CD8-positive, alpha-beta memory T cell (primary cell): Measurements from ENCODE around the gene N4BP2L2. TPM values are rescaled to one million over a fixed set of nuclear protein-coding genes. Genes with fewer than 3 reads are reported as not detected.
A peak's percentile ranks its signal among the peaks of the same experiment; 100 is the strongest.

Experiments used
- CTCF ChIA-PET: fragments of 350-600 bp; sonication (Branson Sonifier 250); formaldehyde crosslinking; loops from one replicate; lab custom pipeline; 2021; ENCODE audit warnings: antibody characterized with exemption; lab: Charles Lee
- POLR2A ChIA-PET: fragments of 350-600 bp; sonication (Branson Sonifier 250); formaldehyde crosslinking; loops from one replicate; lab custom pipeline; 2021; ENCODE audit warnings: antibody characterized with exemption; lab: Charles Lee
- DNase-seq, 5 donors: peaks; one replicate each; pipeline versions ENCODE4 v3.0.0 to v3.0.0-alpha.2; 2020 to 2022; ENCODE audit warnings: mixed read lengths in 1 of 5
- H3K27ac ChIP-seq: one replicate; pipeline ENCODE4 v1.7.0; 2013; ENCODE audit warnings: low read depth, mild to moderate bottlenecking, low read length, moderate library complexity
- H3K27me3 ChIP-seq: 2 replicates; pipeline ENCODE4 v1.7.0; 2013; ENCODE audit warnings: low read length, mild to moderate bottlenecking; ENCODE audit not compliant: insufficient read depth, poor library complexity, severe bottlenecking
- H3K36me3 ChIP-seq: 2 replicates; pipeline ENCODE4 v1.7.0; 2013; ENCODE audit warnings: mild to moderate bottlenecking, low read length, moderate library complexity; ENCODE audit not compliant: insufficient read depth
- H3K4me1 ChIP-seq: 2 replicates; pipeline ENCODE4 v1.7.0; 2013; ENCODE audit warnings: mild to moderate bottlenecking, low read length, moderate library complexity; ENCODE audit not compliant: insufficient read depth
- H3K4me3 ChIP-seq: 2 replicates; pipeline ENCODE4 v1.7.0; 2013; ENCODE audit warnings: mild to moderate bottlenecking, low read length
- H3K9me3 ChIP-seq: 2 replicates; pipeline ENCODE4 v1.7.0; 2013; ENCODE audit warnings: mild to moderate bottlenecking, low read length
- H3K27ac Mint-ChIP-seq, 8 donors: one replicate each; pipeline ENCODE4 v1.8.0; 2020 to 2021; ENCODE audit warnings: mixed read lengths in 8 of 8, mild to moderate bottlenecking in 6 of 8, inconsistent platforms in 3 of 8, moderate library complexity in 3 of 8
- H3K27me3 Mint-ChIP-seq, 2 donors: one replicate each; pipeline ENCODE4 v1.8.0; 2020 to 2021; ENCODE audit warnings: mixed read lengths in 2 of 2, mild to moderate bottlenecking in 1 of 2, moderate library complexity in 1 of 2
- H3K36me3 Mint-ChIP-seq, 3 donors: one replicate each; pipeline ENCODE4 v1.8.0; 2020 to 2021; ENCODE audit warnings: mixed read lengths in 3 of 3, inconsistent platforms in 1 of 3, mild to moderate bottlenecking in 1 of 3
- H3K4me1 Mint-ChIP-seq, 3 donors: one replicate each; pipeline ENCODE4 v1.8.0; 2020 to 2021; ENCODE audit warnings: mixed read lengths in 3 of 3, inconsistent platforms in 1 of 3, mild to moderate bottlenecking in 1 of 3
- H3K4me3 Mint-ChIP-seq, 7 donors: one replicate each; pipeline ENCODE4 v1.8.0; 2020 to 2021; ENCODE audit warnings: mixed read lengths in 7 of 7, mild to moderate bottlenecking in 6 of 7, moderate library complexity in 4 of 7, inconsistent platforms in 2 of 7
- H3K9me3 Mint-ChIP-seq, 5 donors: one replicate each; pipeline ENCODE4 v1.8.0; 2020 to 2022; ENCODE audit warnings: mixed read lengths in 5 of 5, mild to moderate bottlenecking in 3 of 5, moderate library complexity in 2 of 5, inconsistent platforms in 1 of 5
- polyA plus RNA-seq: library from polyadenylated mRNA; unstranded; fragments of 300-500 nt; fragmentation: Illumina TruSeq; gene quantifications from one replicate; pipeline ENCODE4 v1.2.3, GENCODE V29; 2021
- total RNA-seq, 2 experiments: library from RNA; stranded (reverse); gene quantifications; one replicate each; pipeline ENCODE4 v1.2.3, GENCODE V29; 2021

Gene N4BP2L2
- total and polyA plus RNA-seq, 3 experiments from 2014 or later, result 77.7 to 132 (median 78.3) TPM

DNA sequence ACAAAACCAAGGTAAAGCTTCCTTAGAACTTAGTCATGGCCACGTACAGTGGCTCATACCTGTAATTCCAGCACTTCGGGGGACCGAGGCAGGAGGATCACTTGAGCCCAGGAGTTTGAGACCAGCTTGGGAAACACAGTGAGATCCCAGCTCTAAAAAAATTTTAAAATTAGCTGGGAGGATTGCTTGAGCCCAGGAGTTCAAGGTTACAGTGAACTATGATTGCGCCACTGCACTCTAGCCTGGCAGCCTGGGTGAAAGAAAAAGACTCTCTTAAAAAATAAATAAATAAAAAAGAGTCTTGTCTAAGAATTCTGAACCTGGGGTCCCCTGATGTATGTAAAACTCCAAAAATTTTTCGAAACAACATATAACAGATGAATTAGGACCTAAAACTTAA, 34.9 kb downstream of the N4BP2L2 start:
- peaks cover 0 to 11% (median 4%) of the 10 kb centered on the region in 3 donors for H3K36me3 Mint-ChIP-seq
- no peaks in the 10 kb centered on the region for H3K27me3 ChIP-seq
- no peaks in the 10 kb centered on the region for H3K4me1 ChIP-seq
- H3K27ac ChIP-seq, result no peak overlapping the region
- no peaks in the 10 kb centered on the region for H3K9me3 Mint-ChIP-seq
- ChIA-PET CTCF (no interaction called here), POLR2A (no interaction called here)
- H3K27ac Mint-ChIP-seq, result peak overlapping the region in 1 of 8 donors; percentile 28
- H3K4me3 ChIP-seq, result no peak overlapping the region
- H3K4me1 Mint-ChIP-seq, result peaks cover 25 to 29% (median 27%) of the 10 kb centered on the region in 3 donors
- peaks cover 0 to 1% of the 10 kb centered on the region in 2 donors for H3K27me3 Mint-ChIP-seq
- H3K4me3 Mint-ChIP-seq, result no peak overlapping the region
- H3K9me3 ChIP-seq, result no peaks in the 10 kb centered on the region
- no peak for DNase-seq
- no peaks in the 10 kb centered on the region for H3K36me3 ChIP-seq

- POLR2A ChIA-PET, result no interaction called here
- CTCF ChIA-PET, result no interaction called here
- Histone ChIP-seq H3K36me3 (no peaks in the 10 kb centered on the region), H3K4me3 (no peak overlapping the region), H3K27ac (no peak overlapping the region), H3K9me3 (no peaks in the 10 kb centered on the region), H3K27me3 (no peaks in the 10 kb centered on the region), H3K4me1 (peaks cover 5% of the 10 kb centered on the region)
- peaks cover 0 to 1% of the 10 kb centered on the region in 2 donors for H3K27me3 Mint-ChIP-seq
- H3K4me3 Mint-ChIP-seq, result no peak overlapping the region
- H3K9me3 Mint-ChIP-seq, result no peaks in the 10 kb centered on the region
- DNase-seq, result no peak
- H3K27ac Mint-ChIP-seq, result no peak overlapping the region
- peaks cover 0 to 10% (median 4%) of the 10 kb centered on the region in 3 donors for H3K36me3 Mint-ChIP-seq
- peaks cover 34 to 46% (median 44%) of the 10 kb centered on the region in 3 donors for H3K4me1 Mint-ChIP-seq
These were observed 37.5 kb downstream of the N4BP2L2 start for GRCh38 chr13:32501064-32501463.

GRCh38 chr13:32499538-32500210, 38.9 kb downstream of the N4BP2L2 start:
- H3K4me1 Mint-ChIP-seq, result peaks cover 27 to 41% (median 40%) of the 10 kb centered on the region in 3 donors
- DNase-seq, result no peak
- ChIA-PET CTCF (no interaction called here), POLR2A (interaction anchor here (0.7 to 1.2 kb wide), 2 partner anchors 14 to 884 kb away, joined by 4 to 5 read pairs; no protein-coding TSS in a partner anchor)
- H3K27me3 Mint-ChIP-seq, result no peaks in the 10 kb centered on the region
- H3K36me3 ChIP-seq, result no peaks in the 10 kb centered on the region
- H3K27ac ChIP-seq, result no peak overlapping the region
- H3K9me3 ChIP-seq, result no peaks in the 10 kb centered on the region
- H3K36me3 Mint-ChIP-seq, result peaks cover 0 to 4% (median 1%) of the 10 kb centered on the region in 3 donors
- H3K4me1 ChIP-seq, result peaks cover 5% of the 10 kb centered on the region
- H3K27me3 ChIP-seq, result no peaks in the 10 kb centered on the region
- peak overlapping the region in 2 of 8 donors; percentile 18 to 73 for H3K27ac Mint-ChIP-seq
- no peaks in the 10 kb centered on the region for H3K9me3 Mint-ChIP-seq
- H3K4me3 Mint-ChIP-seq, result no peak overlapping the region
- no peak overlapping the region for H3K4me3 ChIP-seq

DNA sequence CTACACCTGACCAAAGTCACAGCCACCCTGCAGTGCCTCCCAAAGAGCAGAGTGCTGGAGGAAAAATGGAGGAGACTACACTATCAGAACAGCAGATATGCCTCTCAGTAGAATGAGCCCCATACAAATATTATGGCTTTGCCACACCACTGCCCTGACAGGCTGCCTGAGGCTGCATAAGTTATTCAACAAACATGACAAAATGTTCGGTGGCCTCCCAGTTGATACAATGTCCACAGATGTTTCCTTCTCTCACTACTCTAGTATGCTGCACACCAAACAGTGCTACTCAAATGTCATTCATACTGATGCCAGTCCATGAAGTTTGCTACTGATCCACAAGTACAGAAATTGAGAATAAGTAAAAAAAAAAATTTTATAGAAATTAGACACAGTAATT, 41.0 kb downstream of the N4BP2L2 start:
- Mint-ChIP-seq H3K4me3 (no peak overlapping the region), H3K36me3 (peaks cover 0 to 4% (median 1%) of the 10 kb centered on the region in 3 donors), H3K27me3 (no peaks in the 10 kb centered on the region), H3K4me1 (peaks cover 25 to 37% (median 35%) of the 10 kb centered on the region in 3 donors), H3K9me3 (no peaks in the 10 kb centered on the region), H3K27ac (no peak overlapping the region)
- DNase-seq, result no peak
- POLR2A ChIA-PET, result no interaction called here
- H3K27ac ChIP-seq, result no peak overlapping the region
- peaks cover 5% of the 10 kb centered on the region for H3K4me1 ChIP-seq
- no peak overlapping the region for H3K4me3 ChIP-seq
- H3K36me3 ChIP-seq, result no peaks in the 10 kb centered on the region
- H3K27me3 ChIP-seq, result no peaks in the 10 kb centered on the region
- CTCF ChIA-PET, result interaction anchor here (1.4 to 1.6 kb wide), 2 partner anchors 8 to 22 kb away, joined by 3 to 4 read pairs; no protein-coding TSS in a partner anchor
- H3K9me3 ChIP-seq, result no peaks in the 10 kb centered on the region

GRCh38 chr13:32496599-32497160, 41.9 kb downstream of the N4BP2L2 start:
- no peaks in the 10 kb centered on the region for H3K9me3 Mint-ChIP-seq

GRCh38 chr13:32495841-32496240, 42.8 kb downstream of the N4BP2L2 start:
- CTCF ChIA-PET, result no interaction called here
- Mint-ChIP-seq H3K4me1 (peaks cover 25 to 37% (median 35%) of the 10 kb centered on the region in 3 donors), H3K4me3 (no peak overlapping the region), H3K9me3 (no peaks in the 10 kb centered on the region), H3K27me3 (no peaks in the 10 kb centered on the region), H3K27ac (peak overlapping the region in 2 of 8 donors; percentile 52 to 57), H3K36me3 (peaks cover 0 to 1% (median 0%) of the 10 kb centered on the region in 3 donors)
- Histone ChIP-seq H3K36me3 (no peaks in the 10 kb centered on the region), H3K27me3 (no peaks in the 10 kb centered on the region), H3K27ac (no peak overlapping the region), H3K4me1 (peaks cover 5% of the 10 kb centered on the region), H3K9me3 (no peaks in the 10 kb centered on the region), H3K4me3 (no peak overlapping the region)
- POLR2A ChIA-PET, result no interaction called here
- no peak for DNase-seq

More at GRCh38 chr13:32496599-32497160, 41.9 kb downstream of the N4BP2L2 start:
- no peaks in the 10 kb centered on the region for H3K27me3 ChIP-seq
- no peak overlapping the region for H3K27ac ChIP-seq
- peaks cover 25 to 37% (median 35%) of the 10 kb centered on the region in 3 donors for H3K4me1 Mint-ChIP-seq
- no peaks in the 10 kb centered on the region for H3K9me3 ChIP-seq
- no peaks in the 10 kb centered on the region for H3K27me3 Mint-ChIP-seq
- no peak overlapping the region for H3K4me3 ChIP-seq
- ChIA-PET POLR2A (no interaction called here), CTCF (interaction anchor here (1.4 kb wide), 1 partner anchor 9 kb away, joined by 4 read pairs; no protein-coding TSS in a partner anchor)
- no peak for DNase-seq
- peaks cover 0 to 3% (median 0%) of the 10 kb centered on the region in 3 donors for H3K36me3 Mint-ChIP-seq
- no peaks in the 10 kb centered on the region for H3K36me3 ChIP-seq
- peaks cover 5% of the 10 kb centered on the region for H3K4me1 ChIP-seq
- H3K27ac Mint-ChIP-seq, result peak overlapping the region in 1 of 8 donors; percentile 21
- no peak overlapping the region for H3K4me3 Mint-ChIP-seq

DNA sequence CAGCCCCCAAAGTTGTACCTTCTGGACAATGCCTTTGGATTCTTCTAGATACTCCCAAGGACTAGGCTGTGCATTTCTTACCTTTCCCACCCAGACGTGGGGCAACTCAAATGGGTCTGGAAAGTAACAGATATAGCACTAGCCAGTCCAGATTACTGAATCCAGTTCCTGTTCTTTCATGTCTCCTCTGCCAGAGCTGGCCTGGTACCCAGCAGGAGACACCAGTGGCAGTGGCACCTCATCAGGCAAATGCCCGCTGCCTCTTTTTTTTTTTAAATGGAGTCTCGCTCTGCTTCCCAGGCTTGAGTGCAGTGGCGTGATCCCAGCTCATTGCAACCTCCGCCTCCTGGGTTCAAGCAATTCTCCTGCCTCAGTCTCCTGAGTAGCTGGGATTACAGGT, 43.2 kb downstream of the N4BP2L2 start:
- Histone ChIP-seq H3K9me3 (no peaks in the 10 kb centered on the region), H3K36me3 (no peaks in the 10 kb centered on the region), H3K4me3 (no peak overlapping the region), H3K27ac (no peak overlapping the region), H3K27me3 (no peaks in the 10 kb centered on the region), H3K4me1 (peaks cover 5% of the 10 kb centered on the region)
- CTCF ChIA-PET, result no interaction called here
- H3K27ac Mint-ChIP-seq, result no peak overlapping the region
- no peaks in the 10 kb centered on the region for H3K9me3 Mint-ChIP-seq
- H3K36me3 Mint-ChIP-seq, result peaks cover 0 to 1% (median 0%) of the 10 kb centered on the region in 3 donors
- POLR2A ChIA-PET, result no interaction called here
- DNase-seq, result no peak
- no peaks in the 10 kb centered on the region for H3K27me3 Mint-ChIP-seq
- peaks cover 25 to 37% (median 35%) of the 10 kb centered on the region in 3 donors for H3K4me1 Mint-ChIP-seq
- H3K4me3 Mint-ChIP-seq, result no peak overlapping the region

- Histone ChIP-seq H3K9me3 (no peaks in the 10 kb centered on the region), H3K4me1 (no peaks in the 10 kb centered on the region), H3K36me3 (no peaks in the 10 kb centered on the region), H3K4me3 (no peak overlapping the region), H3K27ac (no peak overlapping the region), H3K27me3 (no peaks in the 10 kb centered on the region)
- POLR2A ChIA-PET, result no interaction called here
- Mint-ChIP-seq H3K27me3 (no peaks in the 10 kb centered on the region), H3K27ac (no peak overlapping the region), H3K4me3 (no peak overlapping the region), H3K9me3 (no peaks in the 10 kb centered on the region), H3K4me1 (peaks cover 4 to 9% (median 7%) of the 10 kb centered on the region in 3 donors), H3K36me3 (no peaks in the 10 kb centered on the region)
- CTCF ChIA-PET, result no interaction called here
- no peak for DNase-seq
These were observed 47.6 kb downstream of the N4BP2L2 start for GRCh38 chr13:32491028-32491427.
